ENCODE measurements around the gene VAV2.

- no peak for TF ChIP-seq CTCF (conservative IDR thresholded peaks at IDR 0.05; ENCODE audit: low read length)
- no peak for TF ChIP-seq EZH2phosphoT487 (IDR thresholded peaks at IDR 0.05; ENCODE audit: borderline replicate concordance, low read depth, low read length)
Measured at GRCh38 chr9:133716564-133717112, 275.5 kb downstream of the VAV2 start.
